HepG2 (cell line): ENCODE data around the gene GREM1. TPM values are rescaled to one million over a fixed set of nuclear protein-coding genes. Genes with fewer than 3 reads are reported as not detected.
A peak's percentile ranks its signal among the peaks of the same experiment; 100 is the strongest.

Experiments used
- ATAC-seq: fragments of 200-7000 bp; cut with Tn5 transposase; 3 replicates; pipeline ENCODE4 v1.9.1; 2020; ENCODE audit warnings: mild to moderate bottlenecking, moderate library complexity
- BruUV-seq: library from RNA; stranded (reverse); fragments of 400-500 nt; replicated peaks from 2 replicates; lab custom pipeline; 2021; lab: Mats Ljungman, UMichigan
- CTCF ChIA-PET: fragments of 300-600 bp; formaldehyde crosslinking; extraction: SDS; loops from one replicate; lab custom pipeline; 2021; ENCODE audit warnings: low total read pairs, inconsistent platforms, low intra/inter-chr PET ratio; lab: Yijun Ruan, JAX
- POLR2A ChIA-PET: fragments of 350-600 bp; sonication (Branson Sonifier 250); formaldehyde crosslinking; loops from one replicate; lab custom pipeline; 2020; ENCODE audit warnings: antibody characterized with exemption, inconsistent platforms; lab: Yijun Ruan, JAX
- DNase-seq: peaks from one replicate; pipeline ENCODE4 v3.0.0-alpha.2; 2015; ENCODE audit warnings: low spot score
- FAIRE-seq: peaks from 3 replicates; lab custom pipeline; 2011; peaks lifted over from hg19 to GRCh38; lab: Jason Lieb, UNC
- H2AFZ ChIP-seq: one replicate; pipeline ENCODE4 v1.6.1; 2011; ENCODE audit warnings: low read length, inconsistent platforms
- H3K27ac ChIP-seq: fragments of 300-600 bp; 3 replicates; pipeline ENCODE4 v1.8.0; 2011; ENCODE audit warnings: mixed run types, mild to moderate bottlenecking, mixed read lengths, low read length, inconsistent platforms; ENCODE audit not compliant: insufficient read depth; ENCODE audit errors: extremely low read length
- H3K27me3 ChIP-seq, 2 experiments: fragments of 200-600 bp in 1 of 2; 2 replicates in 1 of 2; 3 replicates in 1 of 2; pipeline versions ENCODE4 v1.6.0 to v1.8.0; 2011; ENCODE audit warnings: low read length in 2 of 2, mild to moderate bottlenecking in 2 of 2, moderate library complexity in 2 of 2, inconsistent platforms in 1 of 2; ENCODE audit not compliant: insufficient read depth in 2 of 2, control insufficient read depth in 1 of 2
- H3K36me3 ChIP-seq, 2 experiments: fragments of 200-600 bp in 1 of 2; replicated peaks in 1 of 2; 2 replicates in 1 of 2; 3 replicates in 1 of 2; pipeline versions ENCODE4 v1.5.1 to v1.8.0; 2011; ENCODE audit warnings: low read length in 2 of 2, inconsistent platforms in 1 of 2; ENCODE audit not compliant: insufficient read depth in 2 of 2, control insufficient read depth in 1 of 2
- H3K4me1 ChIP-seq: 2 replicates; pipeline ENCODE4 v1.5.1; 2012; ENCODE audit warnings: low read length, inconsistent platforms; ENCODE audit not compliant: insufficient read depth
- H3K4me2 ChIP-seq: 2 replicates; pipeline ENCODE4 v1.6.0; 2011; ENCODE audit warnings: low read depth, low read length, inconsistent platforms
- H3K4me3 ChIP-seq, 3 experiments: fragments of 200-600 bp in 1 of 3; sonication (generic), shearing (Covaris generic) in 1 of 3; replicated peaks in 1 of 3; 2 replicates each; pipeline ENCODE4 v1.5.1; 2011 to 2016; ENCODE audit warnings: low read length in 3 of 3, inconsistent platforms in 2 of 3, low read depth in 2 of 3, mild to moderate bottlenecking in 2 of 3, control low read depth in 1 of 3, mixed read lengths in 1 of 3; ENCODE audit not compliant: insufficient read depth in 1 of 3
- H3K79me2 ChIP-seq: one replicate; pipeline ENCODE4 v1.6.1; 2011; ENCODE audit warnings: low read length, inconsistent platforms; ENCODE audit not compliant: insufficient read depth
- H3K9ac ChIP-seq: 2 replicates; pipeline ENCODE4 v1.6.0; 2011; ENCODE audit warnings: mild to moderate bottlenecking, low read depth, low read length, inconsistent platforms; ENCODE audit not compliant: insufficient read depth
- H3K9me3 ChIP-seq: 2 replicates; pipeline ENCODE4 v1.5.1; 2012; ENCODE audit warnings: mild to moderate bottlenecking, low read length
- H4K20me1 ChIP-seq: 2 replicates; pipeline ENCODE4 v1.6.0; 2011; ENCODE audit warnings: inconsistent platforms, mild to moderate bottlenecking, low read length, moderate library complexity; ENCODE audit not compliant: insufficient read depth
- CBX2 ChIP-seq, 2 experiments: fragments of 200-600 bp in 1 of 2; sonication (generic); formaldehyde crosslinking in 1 of 2; IDR thresholded peaks; 2 replicates each; pipeline versions ENCODE4 v1.7.0 to v1.8.1; 2018 to 2022; ENCODE audit warnings: low read depth in 2 of 2, low read length in 1 of 2, mild to moderate bottlenecking in 1 of 2, missing genetic modification reagents in 1 of 2
- EZH2 ChIP-seq: conservative IDR thresholded peaks from 2 replicates; pipeline ENCODE4 v1.6.1; 2012; ENCODE audit warnings: mild to moderate bottlenecking, low read depth, low read length, moderate library complexity
- TEAD3 ChIP-seq: optimal IDR thresholded peaks from 2 replicates; pipeline ENCODE3; 2016; ENCODE audit warnings: borderline replicate concordance
- ZNF7 ChIP-seq: IDR thresholded peaks from 2 replicates; pipeline ENCODE4 v1.6.1; 2016; ENCODE audit warnings: missing biosample characterization, missing genetic modification reagents
- WGBS: methylation state at CpG from one replicate; pipeline ENCODE4 v1.1.6; 2017; ENCODE audit warnings: low lambda C conversion rate; 5-methylcytosine and 5-hydroxymethylcytosine counted together
- in situ Hi-C: cut with HindIII; loops from 2 replicates; pipeline ENCODE4 v1.10.0; 2017; ENCODE audit warnings: low pct_unique_long_range_greater_than_20kb; ENCODE audit not compliant: extremely low pct_ligation_motif_present
- intact Hi-C: fragments of 100-400 bp; cut with micrococcal nuclease; formaldehyde crosslinking; loops from one replicate; pipeline ENCODE4 v1.10.0; 2022; ENCODE audit not compliant: unreplicated experiment
- polyA plus RNA-seq, 8 experiments: library from polyadenylated mRNA; depleted of rRNA in 3 of 8; stranded (reverse) in 7 of 8; unstranded in 1 of 8; fragments of >200 nt; fragmentation: Illumina TruSeq in 4 of 8; extraction: Trizol in 4 of 8; gene quantifications; 2 replicates each; pipeline versions ENCODE4 v1.2.1 to v1.2.3, GENCODE V29; 2011 to 2016; ENCODE audit warnings: low read depth in 4 of 8, missing spikeins in 1 of 8, mixed read lengths in 1 of 8; ENCODE audit not compliant: insufficient read depth in 1 of 8
- total RNA-seq, 5 experiments: library from RNA; depleted of rRNA; stranded (reverse); fragments of >200 nt; fragmentation: Illumina TruSeq; extraction: Trizol; gene quantifications; 2 replicates each; pipeline ENCODE4 v1.2.3, GENCODE V29; 2016; ENCODE audit warnings: low read depth in 1 of 5
- TF ChIP-seq, protein P1 (sequence below): sonication (generic); formaldehyde crosslinking; IDR thresholded peaks from 2 replicates; pipeline ENCODE4 v1.9.0; 2022; ENCODE audit warnings: missing genetic modification reagents, mild to moderate bottlenecking, borderline replicate concordance

The GREM1 gene
- total and polyA plus RNA-seq, 2 of the 13 experiments (the other 11 are each of a cell fraction or from before 2014, with no cell fraction given), result 0.02 to 0.08 TPM

DNA sequence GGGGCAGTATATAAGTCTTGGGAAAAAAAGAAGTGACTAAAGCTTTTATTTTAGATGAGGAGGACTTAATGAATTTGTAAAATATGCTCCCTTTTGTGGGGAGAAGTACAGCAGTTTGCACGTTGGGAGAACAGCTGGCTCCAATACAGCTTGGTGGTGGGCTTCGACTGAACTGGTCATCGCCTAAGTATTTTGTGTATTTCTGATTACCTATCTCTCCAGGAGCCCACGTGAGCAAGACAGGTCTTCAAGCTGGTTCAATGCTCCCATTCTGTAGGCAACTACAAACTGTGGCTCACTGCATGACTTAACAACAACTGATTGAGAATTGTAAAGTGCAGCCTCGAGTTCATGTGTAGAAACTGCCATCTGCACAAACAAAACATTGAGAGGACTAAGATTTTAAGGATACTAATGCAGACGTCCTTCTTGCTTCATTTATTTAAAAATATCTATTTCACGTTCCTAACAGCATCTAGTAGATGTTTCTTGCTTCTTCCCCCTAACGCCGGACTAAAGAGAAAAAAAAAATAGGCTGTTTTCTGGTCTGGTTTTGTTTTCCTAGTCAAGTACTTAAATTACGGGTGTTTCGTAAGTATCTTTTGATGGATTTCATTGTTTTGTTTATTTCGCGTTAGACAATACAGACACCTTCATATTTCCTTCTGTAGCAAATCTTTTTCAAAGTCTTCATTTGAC, 1.4 kb upstream of the GREM1 start:
- no peak for FAIRE-seq
- intact Hi-C loops, result loop anchor here (5.0 kb wide), 1 partner anchor 39 kb away; no protein-coding TSS in a partner anchor

DNA sequence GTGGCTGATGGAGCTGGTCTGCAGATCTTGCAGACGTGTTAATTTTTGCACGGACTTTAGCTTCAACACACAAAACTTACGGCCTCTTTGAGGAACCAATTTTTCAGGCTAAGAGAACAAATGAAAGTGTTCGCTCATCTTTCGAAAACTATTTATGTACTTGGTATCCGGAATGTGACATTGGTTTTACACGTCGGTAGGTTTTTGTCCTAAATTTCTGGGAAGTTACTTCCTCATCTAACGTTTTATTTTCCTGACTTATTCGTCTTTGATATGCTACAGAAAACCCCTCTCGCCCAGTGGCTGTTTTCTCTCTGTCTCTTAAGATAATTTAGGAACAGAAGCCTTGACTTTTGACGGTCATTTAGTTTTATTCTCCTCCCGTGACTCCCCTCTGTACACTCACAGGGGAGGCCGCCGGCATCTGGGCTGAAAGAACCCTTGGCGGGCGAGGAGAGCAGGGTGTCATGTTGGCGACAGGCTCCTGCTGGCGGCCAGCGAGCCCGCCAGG, 834 bp upstream of the GREM1 start:
- Histone ChIP-seq H3K4me1 (peaks cover 21% of the 10 kb centered on the region), H3K79me2 (no peaks in the 10 kb centered on the region), H3K9ac (no peak overlapping the region), H3K9me3 (no peaks in the 10 kb centered on the region), H2AFZ (no peak overlapping the region), H3K27me3 (peaks cover 12 to 60% of the 10 kb centered on the region in 2 experiments), H3K36me3 (no peaks in the 10 kb centered on the region), H3K27ac (no peak overlapping the region), H3K4me3 (peak overlapping the region in 1 of 3 experiments; percentile 46; a peak in 1 of 6 replicates), H4K20me1 (no peaks in the 10 kb centered on the region), H3K4me2 (peak overlapping the region; percentile 66; the same call in 1 of the 2 replicates)
- in situ Hi-C loops (loop anchor here (5.0 kb wide), 1 partner anchor 45 kb away; no protein-coding TSS in a partner anchor), intact Hi-C loops (loop anchor here (5.0 kb wide), 1 partner anchor 40 kb away; no protein-coding TSS in a partner anchor)
- ChIA-PET POLR2A (no interaction called here), CTCF (no interaction called here)
- no peak for DNase-seq
- BruUV-seq, result no TSS peak
- no peak for FAIRE-seq
- no peak for ATAC-seq
- 67% methylated on average over 15 of the region's 21 CpGs for WGBS
- TF ChIP-seq, protein P1, sequence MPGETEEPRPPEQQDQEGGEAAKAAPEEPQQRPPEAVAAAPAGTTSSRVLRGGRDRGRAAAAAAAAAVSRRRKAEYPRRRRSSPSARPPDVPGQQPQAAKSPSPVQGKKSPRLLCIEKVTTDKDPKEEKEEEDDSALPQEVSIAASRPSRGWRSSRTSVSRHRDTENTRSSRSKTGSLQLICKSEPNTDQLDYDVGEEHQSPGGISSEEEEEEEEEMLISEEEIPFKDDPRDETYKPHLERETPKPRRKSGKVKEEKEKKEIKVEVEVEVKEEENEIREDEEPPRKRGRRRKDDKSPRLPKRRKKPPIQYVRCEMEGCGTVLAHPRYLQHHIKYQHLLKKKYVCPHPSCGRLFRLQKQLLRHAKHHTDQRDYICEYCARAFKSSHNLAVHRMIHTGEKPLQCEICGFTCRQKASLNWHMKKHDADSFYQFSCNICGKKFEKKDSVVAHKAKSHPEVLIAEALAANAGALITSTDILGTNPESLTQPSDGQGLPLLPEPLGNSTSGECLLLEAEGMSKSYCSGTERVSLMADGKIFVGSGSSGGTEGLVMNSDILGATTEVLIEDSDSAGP (CRISPR knock-in tag), result no peak
- no peak for TF ChIP-seq ZNF7 (CRISPR knock-in tag)
- TF ChIP-seq EZH2, result 0 out of 2 replicates have a peak, but pooled peaks have one; percentile 66

More for the DNA sequence above, 1.4 kb upstream of the GREM1 start:
- Histone ChIP-seq H3K9me3 (no peaks in the 10 kb centered on the region), H3K4me3 (no peak overlapping the region), H3K36me3 (no peaks in the 10 kb centered on the region), H3K9ac (no peak overlapping the region), H3K27ac (no peak overlapping the region), H3K4me1 (peaks cover 21% of the 10 kb centered on the region), H3K4me2 (no peak overlapping the region), H3K27me3 (peaks cover 12 to 57% of the 10 kb centered on the region in 2 experiments), H4K20me1 (no peaks in the 10 kb centered on the region), H3K79me2 (no peaks in the 10 kb centered on the region), H2AFZ (no peak overlapping the region)
- 23% methylated on average over 13 of the region's 13 CpGs for WGBS
- DNase-seq, result no peak
- ChIA-PET CTCF (no interaction called here), POLR2A (no interaction called here)
- no peak for ATAC-seq
- in situ Hi-C loops, result loop anchor here (5.0 kb wide), 1 partner anchor 44 kb away; no protein-coding TSS in a partner anchor
- TF ChIP-seq TEAD3 (CRISPR knock-in tag) (no peak), CBX2 (IDR thresholded peaks at IDR 0.05; ENCODE audit: low read depth, low read length) (peak; percentile 65; the same call in 1 of the 2 replicates), CBX2 (CRISPR knock-in tag; IDR thresholded peaks at IDR 0.05; ENCODE audit: low read depth) (no peak)
- BruUV-seq, result no TSS peak
